ENCODE data around the gene TUT7. TPM values are rescaled to one million over a fixed set of nuclear protein-coding genes. Genes with fewer than 3 reads are reported as not detected.

The TUT7 gene
- total RNA-seq, 4 donors from 2014 or later: 15.4 to 89.1 (median 38.6) TPM

DNA sequence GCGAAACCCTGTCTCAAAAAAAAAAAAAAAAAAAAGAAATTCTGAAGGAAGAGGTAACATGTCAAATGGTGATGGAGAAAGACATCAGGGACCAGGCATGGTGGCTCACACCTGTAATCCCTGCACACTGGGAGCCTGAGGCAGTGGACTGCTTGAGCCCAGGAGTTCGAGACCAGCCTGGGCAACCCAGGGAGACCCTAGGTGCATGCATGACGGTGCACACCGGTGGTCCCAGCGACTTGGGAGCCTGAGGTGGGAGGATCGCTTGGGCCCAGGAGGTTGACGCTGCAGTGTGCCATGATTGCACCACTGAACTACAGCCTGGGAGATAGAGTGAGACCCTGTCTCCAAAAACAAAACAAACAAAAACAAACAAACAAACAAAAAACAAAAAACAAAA, 73.6 kb downstream of the TUT7 start:
- peaks cover 54 to 61% of the 10 kb centered on the region in 2 donors for H3K4me1 ChIP-seq
- H3K9me3 ChIP-seq: no peaks in the 10 kb centered on the region
- no peaks in the 10 kb centered on the region for H3K36me3 ChIP-seq
- DNase-seq (no peak), ATAC-seq (no peak)
- intact Hi-C loops (cut with DNase I; ENCODE audit: low total_unique reads): no loop called here
- H3K27me3 ChIP-seq: no peaks in the 10 kb centered on the region
- H3K27ac ChIP-seq: peak overlapping the region; percentile 95 to 99 (median 97)
- in situ Hi-C loops (cut with MboI; ENCODE audit: low sequenced_read_pairs in 4 of 4): loop anchor here in 1 of 4 donors (25.0 kb wide), 1 partner anchor 343 kb away; the partner anchor contains the start of gene NAA35
- TF ChIP-seq, protein P1, sequence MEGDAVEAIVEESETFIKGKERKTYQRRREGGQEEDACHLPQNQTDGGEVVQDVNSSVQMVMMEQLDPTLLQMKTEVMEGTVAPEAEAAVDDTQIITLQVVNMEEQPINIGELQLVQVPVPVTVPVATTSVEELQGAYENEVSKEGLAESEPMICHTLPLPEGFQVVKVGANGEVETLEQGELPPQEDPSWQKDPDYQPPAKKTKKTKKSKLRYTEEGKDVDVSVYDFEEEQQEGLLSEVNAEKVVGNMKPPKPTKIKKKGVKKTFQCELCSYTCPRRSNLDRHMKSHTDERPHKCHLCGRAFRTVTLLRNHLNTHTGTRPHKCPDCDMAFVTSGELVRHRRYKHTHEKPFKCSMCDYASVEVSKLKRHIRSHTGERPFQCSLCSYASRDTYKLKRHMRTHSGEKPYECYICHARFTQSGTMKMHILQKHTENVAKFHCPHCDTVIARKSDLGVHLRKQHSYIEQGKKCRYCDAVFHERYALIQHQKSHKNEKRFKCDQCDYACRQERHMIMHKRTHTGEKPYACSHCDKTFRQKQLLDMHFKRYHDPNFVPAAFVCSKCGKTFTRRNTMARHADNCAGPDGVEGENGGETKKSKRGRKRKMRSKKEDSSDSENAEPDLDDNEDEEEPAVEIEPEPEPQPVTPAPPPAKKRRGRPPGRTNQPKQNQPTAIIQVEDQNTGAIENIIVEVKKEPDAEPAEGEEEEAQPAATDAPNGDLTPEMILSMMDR (IDR thresholded peaks at IDR 0.05 in 4 of 5, conservative IDR thresholded peaks at IDR 0.05 in 1 of 5): no peak
- H3K4me3 ChIP-seq: peak overlapping the region in 3 of 4 donors; percentile 87 to 98 (median 91)

DNA sequence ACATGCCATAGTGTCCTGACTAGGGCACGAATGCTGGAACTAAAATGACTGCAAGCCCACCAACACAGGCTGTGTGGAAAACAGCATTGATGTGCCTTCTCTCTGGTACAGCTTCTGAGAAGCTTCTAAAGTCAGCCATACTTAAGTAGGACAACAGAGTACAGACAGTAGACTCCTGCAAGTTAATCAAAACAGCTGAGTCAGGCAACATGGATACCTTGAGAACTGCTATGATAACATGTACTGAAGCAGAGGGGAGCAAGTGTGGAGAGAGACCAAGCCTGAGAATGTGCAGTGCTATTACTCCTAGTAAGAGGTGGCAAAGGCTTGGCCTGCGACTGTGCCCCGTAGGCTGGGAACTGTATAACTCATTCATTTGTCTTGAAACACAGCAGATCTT, 74.4 kb downstream of the TUT7 start:
- intact Hi-C loops (cut with DNase I; ENCODE audit: low total_unique reads): loop anchor here (10.0 kb wide), 1 partner anchor 85 kb away; no protein-coding TSS in a partner anchor
- Histone ChIP-seq H3K4me1 (peaks cover 61 to 68% of the 10 kb centered on the region in 2 donors), H3K36me3 (no peaks in the 10 kb centered on the region), H3K27me3 (no peaks in the 10 kb centered on the region), H3K4me3 (no peak overlapping the region), H3K9me3 (no peaks in the 10 kb centered on the region), H3K27ac (peak overlapping the region in 3 of 4 donors; percentile 22 to 99 (median 37))
- DNase-seq (no peak), ATAC-seq (no peak)
- in situ Hi-C loops (cut with MboI; ENCODE audit: low sequenced_read_pairs in 4 of 4): loop anchor here in 1 of 4 donors (25.0 kb wide), 1 partner anchor 343 kb away; the partner anchor contains the start of gene NAA35
- TF ChIP-seq, protein P1 (IDR thresholded peaks at IDR 0.05 in 4 of 5, conservative IDR thresholded peaks at IDR 0.05 in 1 of 5): no peak
- TF ChIP-seq POLR2A (IDR thresholded peaks at IDR 0.05): no peak

DNA sequence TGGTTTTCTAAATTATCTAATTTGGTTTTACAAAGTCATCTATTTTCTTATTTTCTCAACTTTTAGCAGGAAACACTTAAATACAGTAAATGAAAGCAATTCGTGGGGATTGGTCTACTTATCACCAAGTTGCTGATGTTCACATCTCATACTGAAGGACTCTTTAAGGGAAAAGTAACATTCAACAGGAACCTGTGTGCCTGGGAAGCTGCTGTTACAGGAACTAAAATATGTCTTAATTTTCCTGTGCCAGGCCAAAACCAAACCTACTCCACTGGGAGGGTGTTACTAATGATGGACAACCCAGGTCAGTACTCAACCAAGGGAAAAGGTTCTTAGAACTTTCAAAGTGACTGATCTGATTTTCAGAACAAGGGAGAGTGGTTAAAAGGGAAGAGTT, 77.1 kb downstream of the TUT7 start:
- DNase-seq: no peak
- Histone ChIP-seq H3K27ac (no peak overlapping the region), H3K36me3 (peaks cover 0 to 19% of the 10 kb centered on the region in 2 donors), H3K27me3 (no peaks in the 10 kb centered on the region), H3K4me1 (peaks cover 56 to 70% of the 10 kb centered on the region in 2 donors), H3K4me3 (no peak overlapping the region), H3K9me3 (no peaks in the 10 kb centered on the region)
- intact Hi-C loops (cut with DNase I; ENCODE audit: low total_unique reads) (loop anchor here (10.0 kb wide), 1 partner anchor 82 kb away; no protein-coding TSS in a partner anchor), in situ Hi-C loops (cut with MboI; ENCODE audit: low sequenced_read_pairs in 4 of 4) (loop anchor here in 1 of 4 donors (25.0 kb wide), 1 partner anchor 340 kb away; the partner anchor contains the start of gene NAA35)
- no peak for ATAC-seq
- no peak for TF ChIP-seq POLR2A (IDR thresholded peaks at IDR 0.05)
- TF ChIP-seq, protein P1 (IDR thresholded peaks at IDR 0.05 in 4 of 5, conservative IDR thresholded peaks at IDR 0.05 in 1 of 5): no peak

DNA sequence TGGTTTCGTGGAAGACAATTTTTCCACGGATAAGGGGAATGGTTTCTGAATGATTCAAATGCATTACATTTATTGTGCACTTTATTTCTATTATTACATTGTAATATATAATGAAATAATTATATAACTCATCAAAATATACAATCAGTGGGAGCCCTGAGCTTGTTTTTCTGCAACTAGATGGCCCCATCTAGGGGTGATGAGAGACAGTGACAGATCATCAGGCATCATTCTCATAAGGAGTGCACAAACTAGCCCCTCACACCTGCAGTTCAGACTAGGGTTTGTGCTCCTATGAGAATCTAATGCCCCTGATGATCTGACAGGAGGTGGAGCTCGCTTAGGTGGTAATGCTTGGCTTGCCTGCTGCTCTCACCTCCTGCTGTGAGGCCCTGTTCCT, 78.2 kb downstream of the TUT7 start:
- ATAC-seq (no peak), DNase-seq (no peak)
- Histone ChIP-seq H3K9me3 (no peaks in the 10 kb centered on the region), H3K4me1 (peaks cover 51 to 67% of the 10 kb centered on the region in 2 donors), H3K4me3 (no peak overlapping the region), H3K27me3 (no peaks in the 10 kb centered on the region), H3K36me3 (peaks cover 0 to 30% of the 10 kb centered on the region in 2 donors), H3K27ac (no peak overlapping the region)
- intact Hi-C loops (cut with DNase I; ENCODE audit: low total_unique reads): loop anchor here (10.0 kb wide), 1 partner anchor 81 kb away; no protein-coding TSS in a partner anchor
- in situ Hi-C loops (cut with MboI; ENCODE audit: low sequenced_read_pairs in 4 of 4): loop anchor here in 1 of 4 donors (25.0 kb wide), 1 partner anchor 339 kb away; the partner anchor contains the start of gene NAA35
- TF ChIP-seq, protein P1 (IDR thresholded peaks at IDR 0.05 in 4 of 5, conservative IDR thresholded peaks at IDR 0.05 in 1 of 5): peak in 1 of 5 experiments; percentile 14
- no peak for TF ChIP-seq POLR2A (IDR thresholded peaks at IDR 0.05)
